DOHH2 (cell line): ENCODE data around the gene UBAP1L.

Experiments
- CTCF ChIP-seq: fragments of 200-600 bp; sonication (generic); IDR thresholded peaks from one replicate; pipeline ENCODE4 v1.5.1; 2014; ENCODE audit warnings: antibody characterized with exemption, mild to moderate bottlenecking, low read depth, low read length; ENCODE audit not compliant: poor library complexity, severe bottlenecking
- EZH2phosphoT487 ChIP-seq: fragments of 200-600 bp; sonication (generic); IDR thresholded peaks from 2 replicates; pipeline ENCODE4 v1.6.1; 2017; ENCODE audit warnings: borderline replicate concordance, mild to moderate bottlenecking, antibody characterized with exemption, low read length, moderate library complexity, mixed read lengths

- no peak for TF ChIP-seq CTCF
- no peak for TF ChIP-seq EZH2phosphoT487
Observed at GRCh38 chr15:65115086-65115485, at the start of gene UBAP1L.
